Nephron (organoid): ENCODE results near the gene SIAH1.

Experiments
- H3K27ac Mint-ChIP-seq, 3 experiments: 2 replicates each; pipeline ENCODE4 v1.8.0; 2020; ENCODE audit warnings: mixed read lengths in 3 of 3, mild to moderate bottlenecking in 2 of 3, moderate library complexity in 1 of 3
- H3K27me3 Mint-ChIP-seq: 2 replicates; pipeline ENCODE4 v1.8.0; 2021; ENCODE audit warnings: low read depth, mild to moderate bottlenecking, moderate library complexity, mixed read lengths
- H3K36me3 Mint-ChIP-seq: 2 replicates; pipeline ENCODE4 v1.8.0; 2020; ENCODE audit warnings: low read depth, mixed read lengths
- H3K4me1 Mint-ChIP-seq: 2 replicates; pipeline ENCODE4 v1.8.0; 2020; ENCODE audit warnings: mixed read lengths
- H3K4me3 Mint-ChIP-seq, 3 experiments: 2 replicates each; pipeline ENCODE4 v1.8.0; 2020; ENCODE audit warnings: mild to moderate bottlenecking in 3 of 3, mixed read lengths in 3 of 3, moderate library complexity in 2 of 3
- H3K9me3 Mint-ChIP-seq: 2 replicates; pipeline ENCODE4 v1.8.0; 2020; ENCODE audit warnings: mixed read lengths
- TF ChIP-seq, protein P1 (sequence below), 3 experiments: fragments of 200-600 bp; sonication (generic); IDR thresholded peaks; one replicate each; pipeline ENCODE4 v1.5.0; 2021; ENCODE audit warnings: antibody characterized with exemption in 3 of 3; ENCODE audit not compliant: unreplicated experiment in 3 of 3

SIAH1 gene

DNA sequence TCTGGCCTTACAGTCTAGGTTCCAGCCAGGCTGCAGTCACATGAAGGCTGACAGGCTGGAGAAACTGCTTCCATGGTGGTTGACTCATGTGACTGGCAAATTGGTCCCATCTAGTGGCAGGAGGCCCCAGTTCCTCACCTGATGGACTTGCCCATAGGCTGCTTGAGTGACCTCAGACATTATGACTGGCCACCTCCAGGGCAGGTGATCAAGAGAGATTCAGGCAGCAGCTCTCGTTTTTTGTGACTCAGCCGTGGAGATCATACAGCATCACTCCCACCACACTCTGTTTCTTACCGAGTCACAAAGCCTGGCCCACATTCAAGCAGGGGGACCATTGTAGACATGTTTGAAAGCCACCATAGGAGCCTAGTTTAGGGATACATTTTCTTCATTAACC is 34.5 kb downstream of the SIAH1 start:
- Mint-ChIP-seq H3K27ac (peak overlapping the region; percentile 29 to 88 (median 53)), H3K4me1 (no peaks in the 10 kb centered on the region), H3K9me3 (no peaks in the 10 kb centered on the region), H3K36me3 (peaks cover 55% of the 10 kb centered on the region), H3K4me3 (no peak overlapping the region), H3K27me3 (no peaks in the 10 kb centered on the region)
- TF ChIP-seq, protein P1, sequence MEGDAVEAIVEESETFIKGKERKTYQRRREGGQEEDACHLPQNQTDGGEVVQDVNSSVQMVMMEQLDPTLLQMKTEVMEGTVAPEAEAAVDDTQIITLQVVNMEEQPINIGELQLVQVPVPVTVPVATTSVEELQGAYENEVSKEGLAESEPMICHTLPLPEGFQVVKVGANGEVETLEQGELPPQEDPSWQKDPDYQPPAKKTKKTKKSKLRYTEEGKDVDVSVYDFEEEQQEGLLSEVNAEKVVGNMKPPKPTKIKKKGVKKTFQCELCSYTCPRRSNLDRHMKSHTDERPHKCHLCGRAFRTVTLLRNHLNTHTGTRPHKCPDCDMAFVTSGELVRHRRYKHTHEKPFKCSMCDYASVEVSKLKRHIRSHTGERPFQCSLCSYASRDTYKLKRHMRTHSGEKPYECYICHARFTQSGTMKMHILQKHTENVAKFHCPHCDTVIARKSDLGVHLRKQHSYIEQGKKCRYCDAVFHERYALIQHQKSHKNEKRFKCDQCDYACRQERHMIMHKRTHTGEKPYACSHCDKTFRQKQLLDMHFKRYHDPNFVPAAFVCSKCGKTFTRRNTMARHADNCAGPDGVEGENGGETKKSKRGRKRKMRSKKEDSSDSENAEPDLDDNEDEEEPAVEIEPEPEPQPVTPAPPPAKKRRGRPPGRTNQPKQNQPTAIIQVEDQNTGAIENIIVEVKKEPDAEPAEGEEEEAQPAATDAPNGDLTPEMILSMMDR (IDR thresholded peaks at IDR 0.05; ENCODE audit: unreplicated experiment in 3 of 3) = no peak

DNA sequence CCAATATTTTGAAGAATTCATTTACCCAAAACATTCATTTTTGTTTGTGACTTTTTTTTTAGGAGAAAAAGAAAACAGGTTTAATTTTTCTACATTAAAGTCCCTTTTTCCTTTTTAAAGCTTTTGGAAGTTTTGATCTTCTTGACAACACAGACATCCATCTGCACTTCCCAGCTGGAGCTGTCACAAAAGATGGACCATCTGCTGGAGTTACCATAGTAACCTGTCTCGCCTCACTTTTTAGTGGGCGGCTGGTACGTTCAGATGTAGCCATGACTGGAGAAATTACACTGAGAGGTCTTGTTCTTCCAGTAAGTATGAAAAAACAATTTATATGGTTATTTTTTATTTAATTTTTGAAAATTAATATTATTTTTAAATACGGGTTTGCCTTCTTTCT is 37.2 kb downstream of the SIAH1 start:
- TF ChIP-seq, protein P1 (IDR thresholded peaks at IDR 0.05; ENCODE audit: unreplicated experiment in 3 of 3) = no peak
- Mint-ChIP-seq H3K9me3 (no peaks in the 10 kb centered on the region), H3K27me3 (no peaks in the 10 kb centered on the region), H3K4me1 (no peaks in the 10 kb centered on the region), H3K27ac (peak overlapping the region in 1 of 3 experiments; percentile 27), H3K4me3 (no peak overlapping the region), H3K36me3 (peaks cover 49% of the 10 kb centered on the region)

DNA sequence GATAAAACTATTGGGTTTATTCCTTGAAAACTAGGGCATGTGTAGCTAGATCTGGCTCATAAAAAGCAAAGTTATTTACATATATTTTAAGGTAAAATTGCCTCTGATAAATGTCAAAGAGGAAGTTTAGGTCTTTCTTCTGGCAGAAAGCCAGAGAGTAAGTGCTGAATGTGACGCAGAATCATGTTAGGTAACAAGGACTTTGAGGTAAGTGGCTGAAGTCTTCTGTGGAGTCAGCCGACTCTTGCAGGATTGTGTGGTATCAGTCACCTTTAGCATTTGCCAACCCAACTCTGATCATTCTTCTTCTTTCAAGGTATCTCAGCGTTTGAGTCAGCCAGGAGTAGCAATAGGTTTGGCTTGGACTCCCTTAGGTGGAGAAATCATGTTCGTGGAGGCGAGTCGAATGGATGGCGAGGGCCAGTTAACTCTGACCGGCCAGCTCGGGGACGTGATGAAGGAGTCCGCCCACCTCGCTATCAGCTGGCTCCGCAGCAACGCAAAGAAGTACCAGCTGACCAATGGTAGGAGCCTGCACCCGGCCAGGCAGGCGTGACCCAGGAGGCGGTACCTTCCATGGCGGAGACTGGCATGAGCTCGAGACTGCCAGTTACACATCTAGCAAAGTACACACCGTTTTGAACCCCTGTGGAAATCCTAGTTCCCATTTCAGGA is 37.9 kb downstream of the SIAH1 start:
- Mint-ChIP-seq H3K9me3 (no peaks in the 10 kb centered on the region), H3K36me3 (peaks cover 50% of the 10 kb centered on the region), H3K4me3 (no peak overlapping the region), H3K27ac (no peak overlapping the region), H3K4me1 (no peaks in the 10 kb centered on the region), H3K27me3 (no peaks in the 10 kb centered on the region)
- TF ChIP-seq, protein P1 (IDR thresholded peaks at IDR 0.05; ENCODE audit: unreplicated experiment in 3 of 3) = no peak

DNA sequence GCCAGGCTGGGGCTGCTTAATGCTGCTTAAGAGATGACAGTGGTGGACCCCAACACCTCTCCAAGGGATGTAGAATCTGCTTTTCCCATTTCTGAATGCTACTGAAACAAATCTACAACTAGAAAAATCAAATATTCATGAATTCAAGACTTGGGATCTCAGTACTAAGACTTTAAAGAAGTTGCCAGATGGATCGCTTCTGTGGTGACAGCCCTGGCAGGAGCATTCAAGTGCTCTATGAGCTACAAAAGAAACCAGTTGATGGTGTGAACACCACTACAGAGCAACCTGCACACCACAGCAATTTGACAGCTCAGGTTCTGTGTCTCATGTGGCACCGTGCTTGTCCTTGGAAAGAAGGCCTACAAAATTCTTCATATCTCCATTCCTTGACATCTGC is 42.6 kb downstream of the SIAH1 start:
- peaks cover 56% of the 10 kb centered on the region for H3K36me3 Mint-ChIP-seq
- H3K4me1 Mint-ChIP-seq = no peaks in the 10 kb centered on the region
- no peaks in the 10 kb centered on the region for H3K27me3 Mint-ChIP-seq
- no peaks in the 10 kb centered on the region for H3K9me3 Mint-ChIP-seq
- TF ChIP-seq, protein P1 (IDR thresholded peaks at IDR 0.05; ENCODE audit: unreplicated experiment in 3 of 3) = no peak
- no peak overlapping the region for H3K4me3 Mint-ChIP-seq
- no peak overlapping the region for H3K27ac Mint-ChIP-seq

DNA sequence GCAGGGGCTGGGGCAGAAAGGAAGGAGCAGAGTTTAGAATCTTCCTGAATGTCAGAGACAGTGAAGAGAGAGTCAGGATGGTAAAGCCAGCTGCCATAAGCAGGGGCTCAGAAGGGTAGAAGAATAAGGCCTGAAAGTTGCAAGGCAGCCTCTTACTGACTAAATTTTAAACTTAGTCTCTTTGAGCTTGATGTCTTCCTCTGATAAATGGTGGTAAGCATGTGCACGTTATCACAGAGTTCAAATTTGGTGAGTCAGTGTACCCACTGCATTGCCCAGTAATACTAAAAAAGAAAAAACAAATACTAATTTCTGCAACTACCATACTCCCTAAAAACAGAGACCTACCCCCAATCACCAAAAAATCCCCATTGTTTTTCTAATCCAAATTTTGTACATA is 45.2 kb downstream of the SIAH1 start:
- H3K27me3 Mint-ChIP-seq = no peaks in the 10 kb centered on the region
- H3K9me3 Mint-ChIP-seq = no peaks in the 10 kb centered on the region
- TF ChIP-seq, protein P1 (IDR thresholded peaks at IDR 0.05; ENCODE audit: unreplicated experiment in 3 of 3) = no peak
- no peaks in the 10 kb centered on the region for H3K4me1 Mint-ChIP-seq
- H3K27ac Mint-ChIP-seq = no peak overlapping the region
- H3K4me3 Mint-ChIP-seq = no peak overlapping the region
- H3K36me3 Mint-ChIP-seq = peaks cover 75% of the 10 kb centered on the region

DNA sequence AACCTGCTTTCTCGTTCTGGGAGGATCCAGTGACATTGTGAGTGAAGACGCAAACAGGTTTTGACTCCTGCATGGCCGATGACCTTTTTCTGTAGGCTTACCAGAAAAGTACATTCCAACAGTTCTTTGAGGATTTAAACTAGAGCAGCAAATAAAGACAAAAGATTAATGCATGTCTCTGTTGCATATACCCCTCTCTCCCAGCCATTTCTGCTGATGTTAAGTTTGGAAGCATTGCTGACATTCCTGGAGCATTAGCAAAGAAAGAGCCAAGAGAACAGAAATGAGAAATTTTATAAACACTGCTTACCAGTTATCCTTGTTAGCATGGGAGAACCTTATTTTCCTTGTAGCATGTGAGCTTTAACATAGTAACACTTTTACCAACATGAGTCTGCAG is 49.3 kb downstream of the SIAH1 start:
- H3K4me3 Mint-ChIP-seq = no peak overlapping the region
- H3K27me3 Mint-ChIP-seq = no peaks in the 10 kb centered on the region
- TF ChIP-seq, protein P1 (IDR thresholded peaks at IDR 0.05; ENCODE audit: unreplicated experiment in 3 of 3) = no peak
- H3K4me1 Mint-ChIP-seq = no peaks in the 10 kb centered on the region
- peak overlapping the region in 1 of 3 experiments; percentile 12 for H3K27ac Mint-ChIP-seq
- H3K36me3 Mint-ChIP-seq = peaks cover 69% of the 10 kb centered on the region
- H3K9me3 Mint-ChIP-seq = no peaks in the 10 kb centered on the region
